Measurements from ENCODE around the gene CTXND1.
"Not testable (repeated sequence)": the region's sequence is repeated elsewhere in the genome, so short reads cannot be mapped to it uniquely, and the experiment has no call there.

Gene CTXND1

DNA sequence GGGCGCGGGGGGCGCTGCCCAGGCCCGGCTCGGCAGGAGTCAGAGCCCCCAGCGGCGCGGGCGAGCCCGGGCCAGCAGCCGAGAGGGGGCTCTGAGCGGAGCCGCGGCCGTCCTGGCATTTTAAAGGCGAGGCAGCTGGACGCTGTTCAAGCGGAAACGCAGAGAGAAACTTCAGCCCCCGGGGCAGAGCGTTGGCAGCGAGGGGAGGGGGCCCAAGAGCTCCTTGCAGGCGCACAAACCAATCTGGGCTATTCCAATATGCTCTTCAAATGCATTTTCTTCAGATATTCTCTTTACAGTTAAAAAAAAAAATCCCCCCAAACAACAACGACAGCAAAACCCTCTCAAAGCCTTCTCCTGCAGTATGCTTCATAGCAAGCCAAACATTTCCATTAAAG is at the start of gene CTXND1:
CTXND1 (minus strand) TSS at position 93 of the 398 bp plus-strand sequence. CDS start 50,264 bp downstream, outside the sequence.
- Mint-ChIP-seq H3K27me3 (peaks cover 78% of the 10 kb centered on the region), H3K27ac (no peak within 1 kb of the TSS), H3K36me3 (ENCODE audit: low read depth) (no peaks in the 10 kb centered on the region), H3K9me3 (no peaks in the 10 kb centered on the region), H3K4me1 (ENCODE audit: low read depth) (peaks cover 6% of the 10 kb centered on the region), H3K4me3 (peak within 1 kb of the TSS; percentile 31)
- DNase-seq = no peak

- peaks cover 27% of the 10 kb centered on the region for H3K27me3 Mint-ChIP-seq
- H3K9me3 Mint-ChIP-seq = no peaks in the 10 kb centered on the region
- H3K27ac Mint-ChIP-seq = no peak overlapping the region
- no peak for DNase-seq
- H3K36me3 Mint-ChIP-seq (ENCODE audit: low read depth) = no peaks in the 10 kb centered on the region
- no peaks in the 10 kb centered on the region for H3K4me1 Mint-ChIP-seq (ENCODE audit: low read depth)
- H3K4me3 Mint-ChIP-seq = no peak overlapping the region
Observed at GRCh38 chr15:80301472-80301871, 49.5 kb upstream of the CTXND1 start.

DNA sequence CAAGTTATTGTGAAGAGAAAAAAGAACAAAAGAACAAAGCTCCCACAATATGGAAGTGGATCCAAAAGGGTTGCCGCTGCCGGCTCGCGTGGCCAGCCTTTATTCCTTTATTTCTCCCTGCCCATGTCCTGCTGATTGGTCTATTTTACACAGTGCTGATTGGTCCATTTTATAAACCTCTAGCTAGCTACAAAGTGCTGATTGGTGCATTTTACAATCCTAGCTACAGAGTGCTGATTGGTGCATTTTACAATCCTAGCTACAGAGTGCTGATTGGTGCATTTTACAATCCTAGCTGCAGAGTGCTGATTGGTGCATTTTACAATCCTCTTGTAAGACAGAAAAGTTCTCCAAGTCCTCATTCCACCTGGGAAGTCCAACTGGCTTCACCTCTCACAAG is 43.8 kb upstream of the CTXND1 start:
- H3K27ac Mint-ChIP-seq; DNase-seq; H3K36me3 Mint-ChIP-seq (ENCODE audit: low read depth); H3K4me1 Mint-ChIP-seq (ENCODE audit: low read depth); H3K4me3 Mint-ChIP-seq; H3K9me3 Mint-ChIP-seq: not testable (repeated sequence)
- peaks cover 22% of the 10 kb centered on the region for H3K27me3 Mint-ChIP-seq

GRCh38 chr15:80292079-80292478 is 40.1 kb upstream of the CTXND1 start:
- Mint-ChIP-seq H3K36me3 (ENCODE audit: low read depth) (no peaks in the 10 kb centered on the region), H3K27me3 (peaks cover 17% of the 10 kb centered on the region)

DNA sequence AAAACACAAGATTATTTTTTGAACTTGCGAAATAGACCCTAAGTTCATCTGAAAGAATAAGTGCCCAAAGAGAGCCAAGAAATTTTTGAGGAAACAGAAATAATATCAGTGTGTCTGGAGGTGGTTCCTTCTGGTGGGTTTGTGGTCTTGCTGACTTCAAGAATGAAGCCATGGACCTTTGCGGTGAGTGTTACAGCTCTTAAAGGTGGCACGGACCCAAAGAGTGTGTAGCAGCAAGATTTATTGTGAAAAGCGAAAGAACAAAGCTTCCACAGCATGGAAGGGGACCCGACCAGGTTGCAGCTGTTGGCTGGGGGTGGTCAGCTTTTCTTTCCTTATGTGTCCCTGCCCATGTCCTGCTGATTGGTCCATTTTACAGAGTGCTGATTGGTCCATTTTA is 38.9 kb upstream of the CTXND1 start:
- H3K9me3 Mint-ChIP-seq = not testable (repeated sequence)

More at GRCh38 chr15:80292079-80292478, 40.1 kb upstream of the CTXND1 start:
- Mint-ChIP-seq H3K27ac (no peak overlapping the region), H3K4me1 (ENCODE audit: low read depth) (peaks cover 3% of the 10 kb centered on the region), H3K4me3 (no peak overlapping the region), H3K9me3 (no peaks in the 10 kb centered on the region)
- DNase-seq = no peak

GRCh38 chr15:80289528-80290495 is 37.8 kb upstream of the CTXND1 start:
- no peak overlapping the region for H3K27ac Mint-ChIP-seq
- H3K36me3 Mint-ChIP-seq (ENCODE audit: low read depth) = no peaks in the 10 kb centered on the region
- no peak overlapping the region for H3K4me3 Mint-ChIP-seq
- peaks cover 29% of the 10 kb centered on the region for H3K27me3 Mint-ChIP-seq
- H3K4me1 Mint-ChIP-seq (ENCODE audit: low read depth) = peaks cover 3% of the 10 kb centered on the region
- no peak for DNase-seq
- no peaks in the 10 kb centered on the region for H3K9me3 Mint-ChIP-seq

More for the DNA sequence above, 38.9 kb upstream of the CTXND1 start:
- H3K27ac Mint-ChIP-seq; DNase-seq; H3K36me3 Mint-ChIP-seq (ENCODE audit: low read depth); H3K4me3 Mint-ChIP-seq; H3K4me1 Mint-ChIP-seq (ENCODE audit: low read depth): not testable (repeated sequence)
- H3K27me3 Mint-ChIP-seq = peaks cover 25% of the 10 kb centered on the region

DNA sequence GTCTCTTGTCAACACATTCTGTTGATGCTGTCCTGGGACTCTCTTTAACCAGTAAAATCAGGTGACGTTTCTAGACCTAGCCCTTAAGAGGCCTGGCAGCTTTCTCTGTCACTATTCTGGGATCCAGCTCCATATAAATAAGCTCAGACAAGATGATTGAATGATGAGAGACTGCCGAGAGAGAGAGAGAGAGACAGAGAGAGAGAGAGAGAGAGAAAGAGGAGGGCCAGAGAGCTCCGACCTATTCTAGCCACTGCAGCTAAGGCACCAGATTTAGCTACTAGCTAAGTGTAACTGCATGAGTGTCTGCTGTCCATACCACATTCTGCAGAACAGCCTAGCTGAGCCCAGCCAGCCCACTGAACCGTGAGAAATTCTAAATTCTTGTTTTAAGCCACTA is 36.1 kb upstream of the CTXND1 start:
- Mint-ChIP-seq H3K27ac (no peak overlapping the region), H3K36me3 (ENCODE audit: low read depth) (no peaks in the 10 kb centered on the region), H3K27me3 (peaks cover 20% of the 10 kb centered on the region)

DNA sequence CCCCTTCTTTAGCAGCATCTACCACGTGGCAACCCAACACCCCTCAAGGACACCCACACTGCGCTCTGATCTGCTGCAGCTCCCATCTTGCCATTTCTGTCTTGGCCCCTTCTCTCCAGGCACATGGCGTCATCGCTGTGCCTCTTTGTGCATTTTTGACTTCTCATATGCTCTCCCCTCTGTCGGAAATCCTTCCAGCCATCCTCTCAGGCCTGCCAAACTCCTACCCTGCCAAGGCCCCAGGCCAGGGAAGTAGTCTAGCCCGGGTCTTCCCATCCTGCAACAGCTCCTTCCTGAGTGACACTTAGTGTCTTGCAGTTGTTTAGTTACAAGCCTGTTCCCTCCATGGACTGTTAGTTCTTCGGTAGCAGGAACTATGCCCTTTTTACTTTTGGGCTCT is 34.0 kb upstream of the CTXND1 start:
- peaks cover 3% of the 10 kb centered on the region for H3K4me1 Mint-ChIP-seq (ENCODE audit: low read depth)
- no peak overlapping the region for H3K4me3 Mint-ChIP-seq
- H3K27me3 Mint-ChIP-seq = peaks cover 15% of the 10 kb centered on the region
- DNase-seq = no peak
- H3K27ac Mint-ChIP-seq = no peak overlapping the region
- no peaks in the 10 kb centered on the region for H3K9me3 Mint-ChIP-seq
- no peaks in the 10 kb centered on the region for H3K36me3 Mint-ChIP-seq (ENCODE audit: low read depth)

More for the DNA sequence above, 36.1 kb upstream of the CTXND1 start:
- H3K4me3 Mint-ChIP-seq = no peak overlapping the region
- H3K9me3 Mint-ChIP-seq = no peaks in the 10 kb centered on the region
- peaks cover 3% of the 10 kb centered on the region for H3K4me1 Mint-ChIP-seq (ENCODE audit: low read depth)
- DNase-seq = no peak

DNA sequence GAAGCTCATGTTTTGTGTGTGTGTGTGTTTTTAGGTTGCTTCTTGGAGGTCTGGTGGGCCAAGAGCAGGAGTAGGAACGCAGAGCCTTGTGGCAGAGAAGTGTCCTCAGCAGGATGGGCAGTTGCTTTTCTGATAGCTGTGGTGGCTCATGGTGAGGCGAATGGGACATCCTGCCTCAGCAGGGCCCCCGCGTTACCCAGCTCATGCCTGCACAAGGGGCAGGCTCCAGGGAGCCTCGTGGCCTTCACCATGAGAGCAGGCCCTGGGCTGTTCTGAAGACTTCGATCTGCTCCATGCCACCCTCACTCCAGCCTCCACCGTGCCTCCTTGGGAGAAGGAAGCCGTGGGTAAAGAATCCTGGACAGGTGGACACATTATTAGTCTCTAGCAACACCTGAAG is 33.4 kb upstream of the CTXND1 start:
- H3K27me3 Mint-ChIP-seq = peaks cover 15% of the 10 kb centered on the region
- DNase-seq = no peak
- no peak overlapping the region for H3K27ac Mint-ChIP-seq
- no peaks in the 10 kb centered on the region for H3K36me3 Mint-ChIP-seq (ENCODE audit: low read depth)
- H3K4me3 Mint-ChIP-seq = no peak overlapping the region
- no peaks in the 10 kb centered on the region for H3K9me3 Mint-ChIP-seq
- H3K4me1 Mint-ChIP-seq (ENCODE audit: low read depth) = no peaks in the 10 kb centered on the region

GRCh38 chr15:80283531-80283930 is 31.5 kb upstream of the CTXND1 start:
- Mint-ChIP-seq H3K27me3 (peaks cover 15% of the 10 kb centered on the region), H3K36me3 (ENCODE audit: low read depth) (no peaks in the 10 kb centered on the region), H3K9me3 (no peaks in the 10 kb centered on the region), H3K27ac (no peak overlapping the region), H3K4me3 (no peak overlapping the region), H3K4me1 (ENCODE audit: low read depth) (no peaks in the 10 kb centered on the region)
- no peak for DNase-seq

DNA sequence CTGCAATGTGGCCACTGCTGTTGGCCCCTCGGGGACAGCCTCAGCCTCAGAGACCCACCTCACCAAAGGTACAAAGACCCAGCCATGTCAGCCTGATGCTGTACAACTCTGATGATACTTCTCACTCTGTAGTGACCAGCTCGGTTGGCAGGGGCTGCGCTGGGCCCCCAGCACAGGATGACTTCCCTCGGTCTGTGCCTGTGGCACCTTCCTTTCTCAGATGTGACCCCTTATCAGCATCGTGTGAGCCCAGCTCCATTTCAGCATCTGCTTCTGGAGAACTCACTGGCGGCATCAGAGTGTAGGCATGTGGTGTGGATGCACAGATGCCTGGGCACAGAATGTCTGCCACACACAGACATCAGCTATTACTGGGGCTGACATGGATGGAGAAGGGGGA is 25.1 kb upstream of the CTXND1 start:
- no peak overlapping the region for H3K4me3 Mint-ChIP-seq
- peaks cover 14% of the 10 kb centered on the region for H3K27me3 Mint-ChIP-seq
- H3K27ac Mint-ChIP-seq = no peak overlapping the region
- H3K36me3 Mint-ChIP-seq (ENCODE audit: low read depth) = no peaks in the 10 kb centered on the region
- DNase-seq = no peak
- H3K4me1 Mint-ChIP-seq (ENCODE audit: low read depth) = no peaks in the 10 kb centered on the region
- no peaks in the 10 kb centered on the region for H3K9me3 Mint-ChIP-seq

DNA sequence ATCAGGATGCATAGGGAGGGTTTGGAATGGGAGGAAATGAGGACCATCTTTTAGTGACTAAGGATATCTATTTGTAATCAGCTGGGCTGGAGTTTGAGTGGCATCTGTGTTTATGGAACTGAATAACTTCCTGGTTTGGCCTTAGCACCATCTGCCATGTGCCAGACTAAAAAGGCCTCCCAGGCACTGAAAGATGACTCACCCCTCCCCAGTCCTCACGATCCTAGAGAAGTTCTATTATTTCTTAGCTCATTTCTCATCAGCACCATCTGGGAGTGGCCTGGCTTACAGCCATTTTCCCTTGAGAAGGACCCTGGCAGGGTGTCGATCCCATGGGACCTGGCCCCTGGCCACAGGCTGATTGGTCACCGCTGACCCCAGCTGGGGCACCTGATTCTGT is 23.9 kb upstream of the CTXND1 start:
- Mint-ChIP-seq H3K4me3 (no peak overlapping the region), H3K36me3 (ENCODE audit: low read depth) (no peaks in the 10 kb centered on the region), H3K27ac (no peak overlapping the region), H3K4me1 (ENCODE audit: low read depth) (no peaks in the 10 kb centered on the region), H3K27me3 (peaks cover 17% of the 10 kb centered on the region), H3K9me3 (no peaks in the 10 kb centered on the region)
- no peak for DNase-seq

- Mint-ChIP-seq H3K4me1 (ENCODE audit: low read depth) (no peaks in the 10 kb centered on the region), H3K9me3 (no peaks in the 10 kb centered on the region), H3K27me3 (peaks cover 20% of the 10 kb centered on the region), H3K27ac (no peak overlapping the region), H3K36me3 (ENCODE audit: low read depth) (no peaks in the 10 kb centered on the region), H3K4me3 (no peak overlapping the region)
- DNase-seq = no peak
Observed at GRCh38 chr15:80274996-80275395, 23.0 kb upstream of the CTXND1 start.

- H3K9me3 Mint-ChIP-seq = no peaks in the 10 kb centered on the region
- peaks cover 22% of the 10 kb centered on the region for H3K27me3 Mint-ChIP-seq
- H3K4me3 Mint-ChIP-seq = no peak overlapping the region
- no peak for DNase-seq
- no peaks in the 10 kb centered on the region for H3K4me1 Mint-ChIP-seq (ENCODE audit: low read depth)
- H3K36me3 Mint-ChIP-seq (ENCODE audit: low read depth) = no peaks in the 10 kb centered on the region
- no peak overlapping the region for H3K27ac Mint-ChIP-seq
Observed at GRCh38 chr15:80274554-80274953, 22.5 kb upstream of the CTXND1 start.

DNA sequence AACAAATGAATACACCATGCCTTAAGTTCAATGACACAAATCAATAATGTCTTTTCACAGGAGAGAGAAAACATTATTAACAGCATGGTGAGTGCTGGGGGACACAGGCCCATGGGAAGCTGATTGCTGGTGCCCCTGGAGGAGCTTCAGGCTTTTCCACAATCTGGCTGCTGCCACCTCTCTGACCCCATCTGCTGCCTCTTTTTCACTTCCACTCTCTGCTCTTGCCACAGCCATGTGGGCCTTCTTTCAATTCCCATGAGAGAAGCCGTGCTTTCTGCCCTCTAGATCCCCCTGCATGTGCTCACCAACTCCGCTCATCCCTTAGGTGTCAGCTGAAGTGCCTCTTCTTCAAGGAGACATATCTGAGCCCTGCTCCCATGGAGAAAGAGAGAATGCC is 21.0 kb upstream of the CTXND1 start:
- DNase-seq = no peak
- H3K27me3 Mint-ChIP-seq = peaks cover 26% of the 10 kb centered on the region

More for the DNA sequence above, 21.0 kb upstream of the CTXND1 start:
- Mint-ChIP-seq H3K4me1 (ENCODE audit: low read depth) (no peaks in the 10 kb centered on the region), H3K36me3 (ENCODE audit: low read depth) (no peaks in the 10 kb centered on the region), H3K4me3 (no peak overlapping the region), H3K27ac (no peak overlapping the region), H3K9me3 (no peaks in the 10 kb centered on the region)

Measured in activated T-cell treated with anti-CD3 and anti-CD28 coated beads, Interleukin-2, amount 50 U/mL, for 24 hours (primary cell).